Suprapubic skin (tissue), 4 donors: ENCODE measurements around the gene KCTD5. TPM values are rescaled to one million over a fixed set of nuclear protein-coding genes. Genes with fewer than 3 reads are reported as not detected.

ENCODE experiments used
- DNase-seq, 2 donors: peaks; one replicate each; pipeline ENCODE4 v3.0.0-alpha.2; 2019; ENCODE audit warnings: low spot score in 2 of 2
- H3K27ac ChIP-seq: fragments of 200-600 bp; sonication (generic); one replicate; pipeline ENCODE4 v1.5.1; 2019
- H3K27me3 ChIP-seq: fragments of 200-600 bp; sonication (generic); one replicate; pipeline ENCODE4 v1.5.1; 2019
- H3K36me3 ChIP-seq: fragments of 200-600 bp; sonication (generic); one replicate; pipeline ENCODE4 v1.5.1; 2019
- H3K4me1 ChIP-seq: fragments of 200-600 bp; sonication (generic); one replicate; pipeline ENCODE4 v1.5.1; 2019
- H3K4me3 ChIP-seq: fragments of 200-600 bp; sonication (generic); one replicate; pipeline ENCODE4 v1.5.1; 2019; ENCODE audit warnings: mild to moderate bottlenecking
- H3K9me3 ChIP-seq: fragments of 200-600 bp; sonication (generic); one replicate; pipeline ENCODE4 v1.5.1; 2019
- CTCF ChIP-seq, 2 donors: fragments of 200-600 bp in 1 of 2; fragments of 450-650 bp in 1 of 2; sonication (generic) in 1 of 2; IDR thresholded peaks; one replicate each; pipeline ENCODE4 v1.5.1; 2016 to 2019; ENCODE audit warnings: antibody characterized with exemption in 2 of 2, mild to moderate bottlenecking in 1 of 2, moderate library complexity in 1 of 2
- EP300 ChIP-seq: sonication (generic); formaldehyde crosslinking; IDR thresholded peaks from one replicate; pipeline ENCODE4 v1.6.1; 2017; ENCODE audit warnings: antibody characterized with exemption
- POLR2A ChIP-seq, 2 donors: fragments of 450-650 bp; IDR thresholded peaks; one replicate each; pipeline ENCODE4 v1.6.1; 2017; ENCODE audit warnings: antibody characterized with exemption in 2 of 2, mild to moderate bottlenecking in 2 of 2, moderate library complexity in 2 of 2
- POLR2AphosphoS5 ChIP-seq, 3 donors: sonication (generic); formaldehyde crosslinking; IDR thresholded peaks; one replicate each; pipeline ENCODE4 v1.6.1; 2017; ENCODE audit warnings: antibody characterized with exemption in 3 of 3
- WGBS: methylation state at CpG from one replicate; pipeline ENCODE4 v1.1.5; 2018; 5-methylcytosine and 5-hydroxymethylcytosine counted together
- total RNA-seq, 4 donors: library from RNA; depleted of rRNA; stranded (reverse); fragments of >200 nt; gene quantifications; one replicate each; pipeline ENCODE4 v1.1.0, GENCODE V29; 2016

KCTD5 gene
- total RNA-seq, 4 donors from 2014 or later = 46.3 to 84.4 (median 53.0) TPM

GRCh38 chr16:2715519-2715918 lies 33.2 kb downstream of the KCTD5 start:
- Histone ChIP-seq H3K9me3 (no peaks in the 10 kb centered on the region), H3K27ac (no peak overlapping the region), H3K4me3 (peak overlapping the region; percentile 24), H3K36me3 (no peaks in the 10 kb centered on the region), H3K27me3 (peaks cover 3% of the 10 kb centered on the region), H3K4me1 (peaks cover 29% of the 10 kb centered on the region)
- TF ChIP-seq CTCF (IDR thresholded peaks at IDR 0.05) (no peak), EP300 (no peak), POLR2A (IDR thresholded peaks at IDR 0.05) (no peak), POLR2AphosphoS5 (IDR thresholded peaks at IDR 0.05) (peak in 1 of 3 donors; percentile 23)
- no peak for DNase-seq
- WGBS = 0% methylated on average over 2 of the region's 33 CpGs

- peaks cover 3% of the 10 kb centered on the region for H3K27me3 ChIP-seq
- H3K27ac ChIP-seq = no peak overlapping the region
- no peaks in the 10 kb centered on the region for H3K9me3 ChIP-seq
- H3K4me3 ChIP-seq = peak overlapping the region; percentile 24
- H3K36me3 ChIP-seq = no peaks in the 10 kb centered on the region
- 62% methylated on average over 13 of the region's 17 CpGs for WGBS
- no peak for TF ChIP-seq CTCF (IDR thresholded peaks at IDR 0.05)
- TF ChIP-seq POLR2AphosphoS5 (IDR thresholded peaks at IDR 0.05) = no peak
- no peak for TF ChIP-seq POLR2A (IDR thresholded peaks at IDR 0.05)
- no peak for TF ChIP-seq EP300
- no peak for DNase-seq
- peaks cover 30% of the 10 kb centered on the region for H3K4me1 ChIP-seq
These were observed 33.9 kb downstream of the KCTD5 start for GRCh38 chr16:2715966-2716885.

- Histone ChIP-seq H3K4me3 (no peak overlapping the region), H3K27me3 (peaks cover 3% of the 10 kb centered on the region), H3K27ac (no peak overlapping the region), H3K9me3 (no peaks in the 10 kb centered on the region), H3K36me3 (no peaks in the 10 kb centered on the region), H3K4me1 (peaks cover 35% of the 10 kb centered on the region)
- TF ChIP-seq CTCF (IDR thresholded peaks at IDR 0.05) = no peak
- TF ChIP-seq POLR2AphosphoS5 (IDR thresholded peaks at IDR 0.05) = no peak
- no peak for TF ChIP-seq EP300
- TF ChIP-seq POLR2A (IDR thresholded peaks at IDR 0.05) = no peak
- WGBS = 90% methylated on average over 8 of the region's 10 CpGs
- no peak for DNase-seq
These were observed 34.6 kb downstream of the KCTD5 start for GRCh38 chr16:2716948-2717347.

GRCh38 chr16:2717383-2718263 lies 35.3 kb downstream of the KCTD5 start:
- peak in 1 of 2 donors; percentile 73 for DNase-seq
- WGBS = 78% methylated on average over 15 of the region's 21 CpGs
- Histone ChIP-seq H3K27ac (no peak overlapping the region), H3K4me1 (peaks cover 35% of the 10 kb centered on the region), H3K27me3 (peaks cover 3% of the 10 kb centered on the region), H3K4me3 (no peak overlapping the region), H3K36me3 (no peaks in the 10 kb centered on the region), H3K9me3 (no peaks in the 10 kb centered on the region)
- TF ChIP-seq POLR2A (IDR thresholded peaks at IDR 0.05) = no peak
- no peak for TF ChIP-seq EP300
- no peak for TF ChIP-seq POLR2AphosphoS5 (IDR thresholded peaks at IDR 0.05)
- no peak for TF ChIP-seq CTCF (IDR thresholded peaks at IDR 0.05)
